Central memory CD8-positive, alpha-beta T cell (primary cell): Measurements from ENCODE around the gene IPPK.

ENCODE experiments used
- ATAC-seq: fragments of 150-1000 bp; cut with Tn5 transposase; replicated peaks from 2 replicates; pipeline ENCODE4 v1.10.0; 2022; ENCODE audit warnings: mild to moderate bottlenecking, moderate FRiP score, moderate number of reproducible peaks; ENCODE audit not compliant: poor library complexity, severe bottlenecking; ENCODE audit errors: extremely low read depth
- DNase-seq, 2 donors: peaks; one replicate each; pipeline ENCODE4 v3.0.0; 2021; ENCODE audit warnings: low spot score in 2 of 2
- H3K27ac Mint-ChIP-seq: one replicate; pipeline ENCODE4 v1.8.0; 2022; ENCODE audit warnings: low read depth, mild to moderate bottlenecking, moderate library complexity, mixed read lengths
- H3K27me3 Mint-ChIP-seq: one replicate; pipeline ENCODE4 v1.8.0; 2022; ENCODE audit warnings: mixed read lengths
- H3K36me3 Mint-ChIP-seq: one replicate; pipeline ENCODE4 v1.8.0; 2022; ENCODE audit warnings: mild to moderate bottlenecking, moderate library complexity, mixed read lengths; ENCODE audit not compliant: insufficient read depth
- H3K4me1 Mint-ChIP-seq: one replicate; pipeline ENCODE4 v1.8.0; 2022; ENCODE audit warnings: mixed read lengths
- H3K4me3 Mint-ChIP-seq: one replicate; pipeline ENCODE4 v1.8.0; 2022; ENCODE audit warnings: mild to moderate bottlenecking, moderate library complexity, mixed read lengths
- H3K9me3 Mint-ChIP-seq: one replicate; pipeline ENCODE4 v1.8.0; 2022; ENCODE audit warnings: mixed read lengths

IPPK gene

GRCh38 chr9:92711844-92712243 lies 41.9 kb upstream of the IPPK start:
- DNase-seq (no peak), ATAC-seq (peak; percentile 57)
- H3K27ac Mint-ChIP-seq = peak overlapping the region; percentile 80
- peaks cover 7% of the 10 kb centered on the region for H3K36me3 Mint-ChIP-seq
- peak overlapping the region; percentile 66 for H3K4me3 Mint-ChIP-seq
- peaks cover 31% of the 10 kb centered on the region for H3K4me1 Mint-ChIP-seq
- no peaks in the 10 kb centered on the region for H3K9me3 Mint-ChIP-seq
- no peaks in the 10 kb centered on the region for H3K27me3 Mint-ChIP-seq

- no peaks in the 10 kb centered on the region for H3K9me3 Mint-ChIP-seq
- peaks cover 38% of the 10 kb centered on the region for H3K4me1 Mint-ChIP-seq
- H3K27ac Mint-ChIP-seq = peak overlapping the region; percentile 80
- peak overlapping the region; percentile 66 for H3K4me3 Mint-ChIP-seq
- ATAC-seq (no peak), DNase-seq (no peak)
- H3K27me3 Mint-ChIP-seq = no peaks in the 10 kb centered on the region
- peaks cover 3% of the 10 kb centered on the region for H3K36me3 Mint-ChIP-seq
These were observed 41.2 kb upstream of the IPPK start for GRCh38 chr9:92711146-92711545.

- Mint-ChIP-seq H3K9me3 (no peaks in the 10 kb centered on the region), H3K27me3 (no peaks in the 10 kb centered on the region), H3K36me3 (peaks cover 3% of the 10 kb centered on the region), H3K4me1 (peaks cover 41% of the 10 kb centered on the region), H3K4me3 (no peak overlapping the region), H3K27ac (peak overlapping the region; percentile 45)
- ATAC-seq (no peak), DNase-seq (no peak)
These were observed 40.4 kb upstream of the IPPK start for GRCh38 chr9:92710368-92710767.

GRCh38 chr9:92709954-92710353 lies 40.0 kb upstream of the IPPK start:
- Mint-ChIP-seq H3K27ac (peak overlapping the region; percentile 45), H3K36me3 (peaks cover 3% of the 10 kb centered on the region)

GRCh38 chr9:92709240-92709639 lies 39.3 kb upstream of the IPPK start:
- no peak for ATAC-seq
- no peak overlapping the region for H3K27ac Mint-ChIP-seq
- DNase-seq = no peak
- no peaks in the 10 kb centered on the region for H3K27me3 Mint-ChIP-seq
- H3K4me3 Mint-ChIP-seq = no peak overlapping the region
- peaks cover 3% of the 10 kb centered on the region for H3K36me3 Mint-ChIP-seq
- no peaks in the 10 kb centered on the region for H3K9me3 Mint-ChIP-seq
- peaks cover 41% of the 10 kb centered on the region for H3K4me1 Mint-ChIP-seq

More at GRCh38 chr9:92709954-92710353, 40.0 kb upstream of the IPPK start:
- ATAC-seq = no peak
- DNase-seq = no peak
- H3K27me3 Mint-ChIP-seq = no peaks in the 10 kb centered on the region
- no peaks in the 10 kb centered on the region for H3K9me3 Mint-ChIP-seq
- peaks cover 41% of the 10 kb centered on the region for H3K4me1 Mint-ChIP-seq
- H3K4me3 Mint-ChIP-seq = no peak overlapping the region

- Mint-ChIP-seq H3K4me1 (peaks cover 29% of the 10 kb centered on the region), H3K27me3 (no peaks in the 10 kb centered on the region), H3K36me3 (peaks cover 2% of the 10 kb centered on the region), H3K27ac (peak overlapping the region; percentile 58), H3K4me3 (no peak overlapping the region), H3K9me3 (no peaks in the 10 kb centered on the region)
- ATAC-seq (no peak), DNase-seq (no peak)
These were observed 37.6 kb upstream of the IPPK start for GRCh38 chr9:92707530-92707929.

- Mint-ChIP-seq H3K4me3 (no peak overlapping the region), H3K27ac (peak overlapping the region; percentile 62), H3K9me3 (no peaks in the 10 kb centered on the region), H3K27me3 (no peaks in the 10 kb centered on the region), H3K36me3 (peaks cover 2% of the 10 kb centered on the region), H3K4me1 (peaks cover 18% of the 10 kb centered on the region)
- DNase-seq = no peak
- no peak for ATAC-seq
These were observed 36.4 kb upstream of the IPPK start for GRCh38 chr9:92706218-92706940.

GRCh38 chr9:92704528-92704927 lies 34.6 kb upstream of the IPPK start:
- DNase-seq (no peak), ATAC-seq (no peak)
- Mint-ChIP-seq H3K4me3 (no peak overlapping the region), H3K27ac (no peak overlapping the region), H3K4me1 (peaks cover 12% of the 10 kb centered on the region), H3K27me3 (no peaks in the 10 kb centered on the region), H3K36me3 (peaks cover 4% of the 10 kb centered on the region), H3K9me3 (no peaks in the 10 kb centered on the region)

- no peak for ATAC-seq
- Mint-ChIP-seq H3K4me3 (peak overlapping the region; percentile 9), H3K4me1 (peaks cover 18% of the 10 kb centered on the region), H3K27me3 (no peaks in the 10 kb centered on the region), H3K9me3 (peaks cover 19% of the 10 kb centered on the region), H3K27ac (no peak overlapping the region), H3K36me3 (peaks cover 4% of the 10 kb centered on the region)
- no peak for DNase-seq
These were observed 26.7 kb upstream of the IPPK start for GRCh38 chr9:92696619-92697018.

- DNase-seq (no peak), ATAC-seq (no peak)
- no peak overlapping the region for H3K27ac Mint-ChIP-seq
- no peak overlapping the region for H3K4me3 Mint-ChIP-seq
- H3K36me3 Mint-ChIP-seq = no peaks in the 10 kb centered on the region
- H3K4me1 Mint-ChIP-seq = no peaks in the 10 kb centered on the region
- peaks cover 14% of the 10 kb centered on the region for H3K9me3 Mint-ChIP-seq
- no peaks in the 10 kb centered on the region for H3K27me3 Mint-ChIP-seq
These were observed 17.0 kb upstream of the IPPK start for GRCh38 chr9:92686954-92687353.

GRCh38 chr9:92685022-92685421 lies 15.1 kb upstream of the IPPK start:
- Mint-ChIP-seq H3K4me3 (no peak overlapping the region), H3K27ac (peak overlapping the region; percentile 37), H3K9me3 (peaks cover 3% of the 10 kb centered on the region), H3K27me3 (peaks cover 1% of the 10 kb centered on the region), H3K36me3 (no peaks in the 10 kb centered on the region), H3K4me1 (no peaks in the 10 kb centered on the region)
- no peak for DNase-seq
- ATAC-seq = no peak

- DNase-seq (no peak), ATAC-seq (no peak)
- H3K4me3 Mint-ChIP-seq = no peak overlapping the region
- peaks cover under 1% of the 10 kb centered on the region for H3K36me3 Mint-ChIP-seq
- no peaks in the 10 kb centered on the region for H3K4me1 Mint-ChIP-seq
- H3K27me3 Mint-ChIP-seq = peaks cover 8% of the 10 kb centered on the region
- H3K9me3 Mint-ChIP-seq = no peaks in the 10 kb centered on the region
- H3K27ac Mint-ChIP-seq = peak overlapping the region; percentile 16
These were observed 12.3 kb upstream of the IPPK start for GRCh38 chr9:92682269-92682668.
